ENCODE data around the gene SUPT5H. TPM values are rescaled to one million over a fixed set of nuclear protein-coding genes. Genes with fewer than 3 reads are reported as not detected.

SUPT5H gene
- total RNA-seq, 3 donors from 2014 or later = 101 to 122 (median 102) TPM

DNA sequence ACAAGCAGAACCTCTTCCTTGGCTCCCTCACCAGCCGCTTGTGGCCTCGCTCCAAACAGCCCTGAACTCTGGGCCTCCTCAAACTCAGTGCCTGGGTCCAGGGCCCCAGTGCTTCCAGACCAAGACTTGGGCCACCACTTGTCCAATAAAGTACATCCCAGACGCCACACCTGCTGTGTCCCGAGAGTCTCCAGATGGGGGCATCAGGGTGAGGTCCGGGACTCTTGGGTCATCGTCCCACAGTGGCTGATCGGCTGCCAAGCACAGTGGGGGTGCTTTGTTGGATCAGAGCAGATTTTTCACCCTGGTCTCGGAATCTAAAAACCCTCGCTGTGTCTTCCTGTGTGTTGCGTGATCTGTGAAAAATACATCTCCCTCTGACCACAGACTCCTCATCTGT is 44.4 kb downstream of the SUPT5H start:
- DNase-seq (no peak), ATAC-seq (no peak)
- no peaks in the 10 kb centered on the region for H3K9me3 ChIP-seq
- TF ChIP-seq, protein P1, sequence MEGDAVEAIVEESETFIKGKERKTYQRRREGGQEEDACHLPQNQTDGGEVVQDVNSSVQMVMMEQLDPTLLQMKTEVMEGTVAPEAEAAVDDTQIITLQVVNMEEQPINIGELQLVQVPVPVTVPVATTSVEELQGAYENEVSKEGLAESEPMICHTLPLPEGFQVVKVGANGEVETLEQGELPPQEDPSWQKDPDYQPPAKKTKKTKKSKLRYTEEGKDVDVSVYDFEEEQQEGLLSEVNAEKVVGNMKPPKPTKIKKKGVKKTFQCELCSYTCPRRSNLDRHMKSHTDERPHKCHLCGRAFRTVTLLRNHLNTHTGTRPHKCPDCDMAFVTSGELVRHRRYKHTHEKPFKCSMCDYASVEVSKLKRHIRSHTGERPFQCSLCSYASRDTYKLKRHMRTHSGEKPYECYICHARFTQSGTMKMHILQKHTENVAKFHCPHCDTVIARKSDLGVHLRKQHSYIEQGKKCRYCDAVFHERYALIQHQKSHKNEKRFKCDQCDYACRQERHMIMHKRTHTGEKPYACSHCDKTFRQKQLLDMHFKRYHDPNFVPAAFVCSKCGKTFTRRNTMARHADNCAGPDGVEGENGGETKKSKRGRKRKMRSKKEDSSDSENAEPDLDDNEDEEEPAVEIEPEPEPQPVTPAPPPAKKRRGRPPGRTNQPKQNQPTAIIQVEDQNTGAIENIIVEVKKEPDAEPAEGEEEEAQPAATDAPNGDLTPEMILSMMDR (IDR thresholded peaks at IDR 0.05) = no peak
- H3K4me1 ChIP-seq (ENCODE audit: low read depth) = no peaks in the 10 kb centered on the region
- no peak overlapping the region for H3K4me3 ChIP-seq
- intact Hi-C loops (cut with DNase I, micrococcal nuclease) = no loop called here
- H3K36me3 ChIP-seq (ENCODE audit: low read depth) = peaks cover 4% of the 10 kb centered on the region

DNA sequence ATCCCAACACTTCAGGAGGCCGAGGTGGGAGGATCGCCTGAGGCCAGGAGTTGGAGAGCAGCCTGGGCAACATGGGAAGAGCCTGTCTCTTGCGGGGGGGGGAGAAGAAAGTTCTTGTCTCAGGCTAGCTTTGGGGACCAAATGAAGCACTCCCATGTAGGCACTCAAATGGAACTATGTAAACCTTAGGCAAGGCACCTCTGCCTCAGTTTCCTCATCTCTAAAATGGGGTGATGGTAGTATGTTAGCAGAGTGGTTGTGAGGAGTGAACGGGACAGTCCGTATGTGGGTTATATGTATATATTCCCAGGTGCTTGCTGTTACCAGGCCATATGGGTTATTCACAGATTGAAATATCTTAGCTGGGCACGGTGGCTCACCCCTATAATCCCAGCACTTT is 46.8 kb downstream of the SUPT5H start:
- H3K4me3 ChIP-seq = no peak overlapping the region
- no peaks in the 10 kb centered on the region for H3K9me3 ChIP-seq
- ATAC-seq (no peak), DNase-seq (no peak)
- H3K36me3 ChIP-seq (ENCODE audit: low read depth) = peaks cover 4% of the 10 kb centered on the region
- TF ChIP-seq, protein P1 (IDR thresholded peaks at IDR 0.05) = no peak
- H3K4me1 ChIP-seq (ENCODE audit: low read depth) = no peaks in the 10 kb centered on the region
- intact Hi-C loops (cut with DNase I, micrococcal nuclease) = no loop called here

DNA sequence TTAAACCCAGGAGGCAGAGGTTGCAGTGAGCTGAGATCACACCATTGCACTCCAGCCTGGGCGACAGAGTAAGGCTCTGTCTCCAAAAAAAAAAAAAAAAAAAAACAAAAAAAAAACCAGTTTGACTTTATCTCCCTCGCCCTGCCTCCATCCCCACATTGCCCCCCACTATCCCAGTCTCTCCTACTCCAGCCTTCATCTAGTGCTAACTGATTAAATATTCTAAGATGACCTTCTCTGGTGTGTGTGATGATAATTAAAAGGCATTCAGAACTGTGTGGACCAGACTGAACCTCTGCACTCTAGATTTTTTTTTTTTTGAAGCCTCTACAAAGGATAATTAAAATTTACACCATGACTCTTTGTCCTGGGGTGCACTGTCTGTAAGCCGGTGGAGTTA is 47.4 kb downstream of the SUPT5H start:
- peaks cover 4% of the 10 kb centered on the region for H3K36me3 ChIP-seq (ENCODE audit: low read depth)
- TF ChIP-seq, protein P1 (IDR thresholded peaks at IDR 0.05) = no peak
- intact Hi-C loops (cut with DNase I, micrococcal nuclease) = no loop called here
- no peak for DNase-seq
- H3K9me3 ChIP-seq = no peaks in the 10 kb centered on the region
- peaks cover under 1% of the 10 kb centered on the region for H3K4me1 ChIP-seq (ENCODE audit: low read depth)
- no peak overlapping the region for H3K4me3 ChIP-seq
- ATAC-seq = no peak

DNA sequence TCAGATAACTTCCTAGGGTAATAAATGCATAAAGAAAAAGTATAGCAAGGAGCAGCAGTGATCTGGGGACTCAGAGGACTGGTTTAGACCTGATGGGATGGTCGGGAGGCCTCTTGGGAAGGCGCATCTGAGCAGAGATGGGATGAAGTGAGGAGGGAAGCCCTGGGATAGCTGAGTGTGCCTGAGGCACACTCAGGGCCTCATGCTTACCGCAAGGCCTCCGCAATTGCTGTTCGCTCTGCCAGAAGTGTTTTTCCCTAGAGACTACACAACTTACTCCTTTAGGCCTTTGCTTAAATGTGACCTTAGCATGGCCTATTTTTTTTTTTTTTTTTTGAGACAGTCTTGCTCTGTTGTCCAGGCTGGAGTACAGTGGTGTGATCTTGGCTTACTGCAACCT is 49.3 kb downstream of the SUPT5H start:
- intact Hi-C loops (cut with DNase I, micrococcal nuclease) = no loop called here
- TF ChIP-seq, protein P1 (IDR thresholded peaks at IDR 0.05) = no peak
- no peak for DNase-seq
- no peak for ATAC-seq
- no peaks in the 10 kb centered on the region for H3K36me3 ChIP-seq (ENCODE audit: low read depth)
- H3K9me3 ChIP-seq = no peaks in the 10 kb centered on the region
- H3K4me3 ChIP-seq = no peak overlapping the region
- peaks cover 17% of the 10 kb centered on the region for H3K4me1 ChIP-seq (ENCODE audit: low read depth)

DNA sequence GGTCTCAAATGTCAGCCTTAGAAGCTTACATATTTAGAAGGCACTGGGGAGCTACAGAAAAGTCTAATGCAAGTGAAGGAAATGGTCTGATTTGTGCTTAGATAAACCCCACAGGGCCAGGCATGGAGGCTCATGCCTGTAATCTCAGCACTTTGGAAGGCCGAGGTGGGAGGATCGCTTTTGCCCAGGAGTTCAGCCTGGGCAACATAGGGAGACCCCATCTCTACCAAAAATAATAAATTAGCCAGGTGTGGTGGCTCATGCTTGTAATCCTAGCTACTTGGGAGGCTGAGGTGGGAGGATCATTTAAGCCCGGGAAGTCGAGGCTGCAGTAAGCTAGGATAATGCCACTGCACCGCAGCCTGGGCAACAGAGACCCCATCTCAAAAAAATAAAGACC is 50.7 kb downstream of the SUPT5H start:
- intact Hi-C loops (cut with DNase I, micrococcal nuclease) = no loop called here
- Histone ChIP-seq H3K4me1 (ENCODE audit: low read depth) (peaks cover 17% of the 10 kb centered on the region), H3K4me3 (no peak overlapping the region), H3K9me3 (no peaks in the 10 kb centered on the region), H3K36me3 (ENCODE audit: low read depth) (no peaks in the 10 kb centered on the region)
- ATAC-seq (no peak), DNase-seq (no peak)
- TF ChIP-seq, protein P1 (IDR thresholded peaks at IDR 0.05) = no peak

DNA sequence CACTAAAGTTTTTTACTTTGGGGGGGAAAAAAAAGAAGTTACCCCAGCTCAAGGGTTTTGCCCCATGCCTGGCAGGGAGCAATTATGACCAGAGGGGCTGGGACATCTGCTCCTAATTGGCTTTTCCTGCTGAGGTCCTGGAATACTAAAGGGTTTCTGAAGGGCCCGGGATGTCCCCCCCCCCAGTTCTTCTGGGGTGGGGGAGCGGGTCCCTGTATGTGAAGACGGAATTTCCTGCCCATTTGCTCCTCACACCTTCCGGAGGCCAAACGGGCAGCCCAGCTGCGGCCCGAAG is 52.3 kb downstream of the SUPT5H start:
- no peak for ATAC-seq
- Histone ChIP-seq H3K4me1 (ENCODE audit: low read depth) (peaks cover 17% of the 10 kb centered on the region), H3K36me3 (ENCODE audit: low read depth) (no peaks in the 10 kb centered on the region), H3K4me3 (no peak overlapping the region), H3K9me3 (no peaks in the 10 kb centered on the region)
- TF ChIP-seq, protein P1 (IDR thresholded peaks at IDR 0.05) = no peak
- no peak for DNase-seq
- intact Hi-C loops (cut with DNase I, micrococcal nuclease) = no loop called here
